CD4-positive, alpha-beta T cell treated with Interleukin-2 at 100 ng/mL for 4 hours (primary cell): ENCODE results near the gene SENP3.

ENCODE experiments used
- DNase-seq: peaks from one replicate; pipeline ENCODE4 v3.0.0-alpha.2; 2020; ENCODE audit warnings: low spot score

SENP3 gene

GRCh38 chr17:7556627-7557026, 5.1 kb upstream of the SENP3 start:
- no peak for DNase-seq

- no peak for DNase-seq
Measured at GRCh38 chr17:7557147-7557764, 4.5 kb upstream of the SENP3 start.

- DNase-seq: no peak
Measured at GRCh38 chr17:7557775-7558543, 3.8 kb upstream of the SENP3 start.

GRCh38 chr17:7558544-7559319, 3.0 kb upstream of the SENP3 start, which contains the start of gene TNFSF13:
Gene TNFSF13, plus strand, starts transcription at chr17:7558750. Its CDS starts 290 bp downstream, at chr17:7559040.
- DNase-seq: no peak

GRCh38 chr17:7559320-7560171, 2.2 kb upstream of the SENP3 start:
- DNase-seq: no peak

- peak; percentile 61 for DNase-seq
Measured at GRCh38 chr17:7560172-7561027, 1.3 kb upstream of the SENP3 start.

- DNase-seq: peak; percentile 83
Measured at GRCh38 chr17:7561028-7561575, 617 bp upstream of the SENP3 start.

- no peak for DNase-seq
Measured at GRCh38 chr17:7562208-7562605, 488 bp downstream of the SENP3 start.

GRCh38 chr17:7563115-7563869, 1.6 kb downstream of the SENP3 start:
- no peak for DNase-seq

GRCh38 chr17:7569571-7569970, 7.9 kb downstream of the SENP3 start:
- DNase-seq: no peak

GRCh38 chr17:7570351-7570750, 8.6 kb downstream of the SENP3 start:
- DNase-seq: no peak

- DNase-seq: no peak
Measured at GRCh38 chr17:7572338-7572587, 10.5 kb downstream of the SENP3 start.

- DNase-seq: peak; percentile 100
Measured at GRCh38 chr17:7572588-7573323, 11.0 kb downstream of the SENP3 start.

- peak; percentile 93 for DNase-seq
Measured at GRCh38 chr17:7573324-7574080, 11.8 kb downstream of the SENP3 start.

GRCh38 chr17:7574176-7574953, 12.6 kb downstream of the SENP3 start:
- DNase-seq: no peak

GRCh38 chr17:7575481-7575883, 13.8 kb downstream of the SENP3 start:
- DNase-seq: no peak

- DNase-seq: no peak
Measured at GRCh38 chr17:7575959-7576358, 14.2 kb downstream of the SENP3 start.

GRCh38 chr17:7576432-7576937, 14.8 kb downstream of the SENP3 start:
- no peak for DNase-seq
